IPS-18a (cell line): ENCODE measurements around the gene TNFRSF1B.

ENCODE experiments used
- H3K27ac ChIP-seq: one replicate; pipeline ENCODE4 v1.5.1; 2013; ENCODE audit warnings: low read length
- H3K27me3 ChIP-seq: one replicate; pipeline ENCODE4 v1.6.1; 2013; ENCODE audit warnings: mild to moderate bottlenecking, low read length; ENCODE audit not compliant: control insufficient read depth, insufficient read depth
- H3K36me3 ChIP-seq: one replicate; pipeline ENCODE4 v1.6.1; 2013; ENCODE audit warnings: low read depth, low read length; ENCODE audit not compliant: control insufficient read depth
- H3K4me1 ChIP-seq: one replicate; pipeline ENCODE4 v1.6.1; 2013; ENCODE audit warnings: low read depth, low read length; ENCODE audit not compliant: control insufficient read depth
- H3K4me3 ChIP-seq: one replicate; pipeline ENCODE4 v1.5.1; 2013; ENCODE audit warnings: low read length
- H3K9ac ChIP-seq: one replicate; pipeline ENCODE4 v1.6.1; 2013; ENCODE audit warnings: mild to moderate bottlenecking, low read length, moderate library complexity
- H3K9me3 ChIP-seq: one replicate; pipeline ENCODE4 v1.6.1; 2013; ENCODE audit warnings: low read depth, low read length; ENCODE audit not compliant: control insufficient read depth

The TNFRSF1B gene

GRCh38 chr1:12228979-12229378 lies 62.2 kb downstream of the TNFRSF1B start:
- Histone ChIP-seq H3K4me1 (peaks cover 9% of the 10 kb centered on the region), H3K27ac (no peak overlapping the region), H3K36me3 (no peaks in the 10 kb centered on the region), H3K4me3 (no peak overlapping the region), H3K9me3 (no peaks in the 10 kb centered on the region), H3K9ac (no peak overlapping the region), H3K27me3 (no peaks in the 10 kb centered on the region)

GRCh38 chr1:12229386-12229834 lies 62.6 kb downstream of the TNFRSF1B start:
- Histone ChIP-seq H3K36me3 (no peaks in the 10 kb centered on the region), H3K9me3 (no peaks in the 10 kb centered on the region), H3K9ac (no peak overlapping the region), H3K4me1 (peaks cover 9% of the 10 kb centered on the region), H3K4me3 (no peak overlapping the region), H3K27me3 (no peaks in the 10 kb centered on the region), H3K27ac (no peak overlapping the region)

DNA sequence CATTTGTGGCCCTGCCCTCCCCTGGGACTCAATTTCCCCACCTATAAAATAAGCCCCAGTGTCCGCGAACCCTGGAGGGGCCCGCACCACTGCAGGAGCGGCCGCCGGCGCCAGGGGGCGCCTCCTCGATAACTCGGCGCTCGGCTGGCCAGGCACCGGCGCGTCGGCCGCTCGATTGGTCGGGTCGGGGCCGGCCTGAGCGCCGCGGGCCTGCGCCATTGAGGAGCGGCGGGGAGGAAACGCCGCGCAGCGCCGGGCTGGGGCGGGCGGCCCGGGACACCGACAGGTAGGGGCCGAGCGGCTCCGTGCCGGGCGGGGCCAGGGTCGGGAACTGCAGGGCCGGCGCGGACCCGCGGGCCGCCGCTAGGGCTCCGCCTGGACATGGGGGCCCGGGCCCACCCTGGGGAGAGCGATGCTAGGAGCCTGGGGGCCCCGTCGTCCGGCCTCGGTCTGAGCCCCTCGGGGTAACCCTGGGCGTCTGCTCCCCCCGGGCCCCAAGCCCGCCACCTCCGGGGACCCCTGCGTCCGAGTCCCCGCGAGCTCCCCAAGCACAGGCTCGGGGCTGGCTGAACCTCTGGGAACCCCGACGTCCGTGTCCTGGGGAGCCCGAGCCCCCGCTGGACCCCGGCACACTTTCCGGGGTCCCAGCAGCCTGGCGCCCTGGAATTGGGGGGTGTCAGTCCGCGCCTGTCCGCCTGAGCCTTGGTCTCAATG lies 63.2 kb downstream of the TNFRSF1B start, which contains the start of gene VPS13D:
VPS13D (plus strand) TSS at position 196 of the 714 bp plus-strand sequence. CDS start 4,237 bp downstream, outside the sequence.
- Histone ChIP-seq H3K9me3 (no peaks in the 10 kb centered on the region), H3K4me3 (peak within 1 kb of the TSS; percentile 84), H3K9ac (peak within 1 kb of the TSS; percentile 52), H3K27ac (no peak within 1 kb of the TSS), H3K36me3 (peaks cover 3% of the 10 kb centered on the region), H3K4me1 (peaks cover 9% of the 10 kb centered on the region), H3K27me3 (no peaks in the 10 kb centered on the region)

DNA sequence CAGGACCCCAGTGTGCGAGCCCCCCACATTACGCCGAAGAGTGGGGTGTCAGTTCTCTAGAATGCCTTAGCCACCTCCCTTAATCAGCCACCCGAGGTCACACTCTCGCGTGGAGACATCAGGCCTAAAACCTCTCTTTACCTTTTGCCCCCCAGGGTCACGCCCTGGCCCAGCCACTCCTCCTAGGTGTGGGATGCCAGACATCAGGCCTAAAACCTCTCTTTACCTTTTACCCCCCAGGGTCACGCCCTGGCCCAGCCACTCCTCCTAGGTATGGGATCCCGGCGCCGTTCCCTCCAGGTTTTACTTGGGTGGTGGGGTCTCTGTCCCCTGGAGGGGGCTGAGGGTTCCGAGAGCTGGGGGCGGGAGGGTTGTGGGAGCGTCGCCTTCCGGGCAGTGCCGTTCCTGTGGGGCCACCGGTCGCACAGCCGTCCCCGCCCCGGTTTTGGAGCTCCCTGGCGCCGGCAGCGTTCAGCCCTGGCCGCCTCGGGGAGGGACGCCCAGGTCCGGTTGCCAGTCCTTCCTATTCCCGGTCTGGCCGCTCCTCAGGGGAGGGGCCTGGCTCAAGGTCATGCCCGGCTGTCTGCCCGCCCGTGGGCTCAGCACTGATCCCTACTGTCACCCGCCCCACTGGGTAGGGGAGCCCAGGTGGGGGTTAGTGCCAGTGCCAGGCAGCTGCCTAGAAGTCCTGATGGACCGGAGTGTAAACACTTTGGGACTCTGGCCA lies 63.9 kb downstream of the TNFRSF1B start:
- Histone ChIP-seq H3K4me3 (peak overlapping the region; percentile 84), H3K36me3 (peaks cover 3% of the 10 kb centered on the region), H3K4me1 (peaks cover 9% of the 10 kb centered on the region), H3K27me3 (no peaks in the 10 kb centered on the region), H3K9me3 (no peaks in the 10 kb centered on the region), H3K27ac (no peak overlapping the region), H3K9ac (peak overlapping the region; percentile 52)

DNA sequence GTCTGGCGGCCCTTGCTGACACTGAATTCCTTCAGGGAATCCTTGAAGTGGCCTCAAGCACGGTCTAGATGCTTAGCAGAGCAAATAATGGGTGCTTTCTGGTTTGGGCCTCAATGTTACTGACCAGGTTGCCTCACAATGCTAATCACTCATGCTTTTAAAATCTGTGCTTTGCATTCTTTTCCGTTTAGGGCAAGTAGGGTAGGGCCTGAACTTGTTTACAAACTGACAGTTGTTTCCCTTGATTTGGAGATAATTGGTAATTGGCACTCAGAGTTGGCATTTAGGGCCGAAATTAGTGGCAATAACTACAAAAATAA lies 64.4 kb downstream of the TNFRSF1B start:
- Histone ChIP-seq H3K36me3 (peaks cover 3% of the 10 kb centered on the region), H3K27ac (no peak overlapping the region)

GRCh38 chr1:12232221-12232620 lies 65.4 kb downstream of the TNFRSF1B start:
- Histone ChIP-seq H3K36me3 (peaks cover 3% of the 10 kb centered on the region), H3K27ac (no peak overlapping the region), H3K9ac (no peak overlapping the region), H3K4me3 (no peak overlapping the region), H3K27me3 (no peaks in the 10 kb centered on the region), H3K9me3 (no peaks in the 10 kb centered on the region), H3K4me1 (peaks cover 9% of the 10 kb centered on the region)

More for the DNA sequence above, 64.4 kb downstream of the TNFRSF1B start:
- peaks cover 9% of the 10 kb centered on the region for H3K4me1 ChIP-seq
- H3K9me3 ChIP-seq: no peaks in the 10 kb centered on the region
- no peaks in the 10 kb centered on the region for H3K27me3 ChIP-seq
- no peak overlapping the region for H3K9ac ChIP-seq
- peak overlapping the region; percentile 84 for H3K4me3 ChIP-seq

DNA sequence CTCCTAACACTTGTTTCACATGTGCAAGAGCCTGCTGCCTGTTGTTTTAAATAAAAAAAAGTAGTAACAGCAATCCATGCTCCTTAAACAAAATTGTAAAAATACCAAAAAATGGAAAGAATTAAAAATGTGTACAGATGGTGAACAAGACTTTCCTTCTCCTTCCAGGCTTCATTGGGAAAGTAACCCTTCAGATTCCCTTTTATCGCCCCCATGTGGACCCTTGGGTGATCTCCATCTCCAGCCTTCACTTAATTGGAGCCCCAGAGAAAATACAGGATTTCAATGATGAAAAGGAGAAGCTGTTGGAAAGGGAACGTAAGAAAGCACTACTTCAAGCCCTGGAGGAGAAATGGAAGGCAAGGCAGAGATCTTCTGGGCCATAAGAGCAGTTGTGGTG lies 77.3 kb downstream of the TNFRSF1B start:
- peaks cover 19% of the 10 kb centered on the region for H3K4me1 ChIP-seq
- peaks cover 6% of the 10 kb centered on the region for H3K36me3 ChIP-seq
- H3K9me3 ChIP-seq: no peaks in the 10 kb centered on the region
- H3K27ac ChIP-seq: no peak overlapping the region
- no peak overlapping the region for H3K4me3 ChIP-seq
- H3K9ac ChIP-seq: no peak overlapping the region
- H3K27me3 ChIP-seq: no peaks in the 10 kb centered on the region

DNA sequence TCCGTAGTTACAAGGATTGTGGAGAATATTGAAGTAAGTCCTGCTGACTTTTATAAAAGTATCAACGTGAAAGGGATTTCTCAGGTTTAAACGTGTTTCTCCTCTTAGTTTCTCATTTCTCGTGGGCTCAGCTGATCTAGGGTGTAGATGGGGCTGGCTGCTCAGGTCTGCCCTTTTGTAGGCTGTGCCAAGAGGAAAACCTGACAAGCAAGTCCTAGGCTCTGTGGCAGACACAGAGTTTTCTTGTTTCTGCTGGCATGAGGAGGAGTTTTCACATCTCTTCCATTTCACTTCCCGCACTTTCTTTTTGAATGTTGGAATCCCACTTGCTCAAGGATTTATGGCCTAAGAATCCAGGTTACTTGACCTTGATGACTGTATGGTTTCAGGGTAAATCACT lies 77.8 kb downstream of the TNFRSF1B start:
- no peak overlapping the region for H3K9ac ChIP-seq
- H3K4me1 ChIP-seq: peaks cover 24% of the 10 kb centered on the region
- no peaks in the 10 kb centered on the region for H3K9me3 ChIP-seq
- H3K27me3 ChIP-seq: no peaks in the 10 kb centered on the region
- no peak overlapping the region for H3K27ac ChIP-seq
- no peak overlapping the region for H3K4me3 ChIP-seq
- H3K36me3 ChIP-seq: peaks cover 9% of the 10 kb centered on the region

GRCh38 chr1:12245116-12245515 lies 78.3 kb downstream of the TNFRSF1B start:
- Histone ChIP-seq H3K36me3 (peaks cover 11% of the 10 kb centered on the region), H3K4me1 (peaks cover 30% of the 10 kb centered on the region), H3K9me3 (no peaks in the 10 kb centered on the region), H3K9ac (no peak overlapping the region), H3K27ac (no peak overlapping the region), H3K4me3 (no peak overlapping the region), H3K27me3 (no peaks in the 10 kb centered on the region)

DNA sequence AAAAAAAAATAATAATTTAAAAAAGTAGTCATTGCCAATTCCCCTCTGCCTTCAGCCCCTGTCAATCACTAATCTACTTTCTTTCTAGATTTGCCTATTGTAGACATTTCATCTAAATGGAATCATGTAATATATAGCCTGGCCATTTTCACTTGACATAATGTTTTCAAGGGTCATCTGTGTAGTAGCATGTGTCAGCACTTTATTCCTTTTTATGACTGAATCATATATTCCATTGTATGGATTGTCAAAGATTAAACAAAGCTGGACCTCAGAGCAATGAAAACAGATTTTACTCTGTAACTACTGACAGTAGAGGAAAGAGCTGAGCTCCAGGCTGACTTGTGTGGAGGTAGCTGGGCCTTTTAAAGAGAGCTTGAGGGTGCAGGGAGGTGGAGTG lies 78.9 kb downstream of the TNFRSF1B start:
- Histone ChIP-seq H3K27ac (no peak overlapping the region), H3K4me1 (peaks cover 30% of the 10 kb centered on the region), H3K9ac (no peak overlapping the region), H3K36me3 (peaks cover 11% of the 10 kb centered on the region), H3K4me3 (no peak overlapping the region), H3K9me3 (no peaks in the 10 kb centered on the region), H3K27me3 (no peaks in the 10 kb centered on the region)

DNA sequence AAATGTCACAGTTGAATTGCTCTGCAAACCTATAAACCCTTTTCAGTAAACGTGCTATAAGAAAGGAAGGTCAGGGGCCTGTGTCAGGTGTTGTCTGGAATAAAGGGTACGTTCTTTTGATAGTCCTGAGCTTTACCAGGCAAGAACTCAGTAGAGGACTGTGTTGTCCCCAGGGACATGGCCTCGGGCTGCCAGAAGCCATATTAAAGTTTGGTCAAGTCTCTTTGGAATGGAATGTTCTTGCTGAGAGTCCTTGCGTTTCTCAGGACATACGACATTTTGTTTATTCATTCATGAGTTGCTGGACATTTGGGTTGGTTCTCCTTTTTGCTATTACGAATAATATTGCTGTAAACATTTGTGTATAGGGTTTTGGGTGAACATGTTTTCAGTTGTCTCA lies 79.8 kb downstream of the TNFRSF1B start:
- Histone ChIP-seq H3K9ac (no peak overlapping the region), H3K27ac (no peak overlapping the region), H3K4me1 (peaks cover 26% of the 10 kb centered on the region), H3K27me3 (no peaks in the 10 kb centered on the region), H3K4me3 (no peak overlapping the region), H3K36me3 (peaks cover 16% of the 10 kb centered on the region), H3K9me3 (no peaks in the 10 kb centered on the region)

- Histone ChIP-seq H3K36me3 (peaks cover 32% of the 10 kb centered on the region), H3K9me3 (no peaks in the 10 kb centered on the region), H3K27me3 (no peaks in the 10 kb centered on the region), H3K9ac (no peak overlapping the region), H3K27ac (peak overlapping the region; percentile 80), H3K4me1 (peaks cover 14% of the 10 kb centered on the region), H3K4me3 (peak overlapping the region; percentile 22)
Observed at GRCh38 chr1:12249181-12249580, 82.4 kb downstream of the TNFRSF1B start.
